GM12878 (cell line): ENCODE measurements around the gene SLC35C1. TPM values are rescaled to one million over a fixed set of nuclear protein-coding genes. Genes with fewer than 3 reads are reported as not detected.

Experiments used
- ATAC-seq: fragments of 200-7000 bp; cut with Tn5 transposase; 3 replicates; pipeline ENCODE4 v1.9.1; 2020; ENCODE audit warnings: mild to moderate bottlenecking, moderate library complexity
- BruUV-seq: library from RNA; stranded (reverse); fragments of 400-500 nt; replicated peaks from 2 replicates; lab custom pipeline; 2021; lab: Mats Ljungman, UMichigan
- CTCF ChIA-PET: fragments of 300-600 bp; sonication (Branson Sonifier 250); formaldehyde crosslinking; extraction: SDS; loops from one replicate; lab custom pipeline; 2021; ENCODE audit warnings: inconsistent platforms; lab: Yijun Ruan, JAX
- POLR2A ChIA-PET: fragments of 350-600 bp; formaldehyde crosslinking; extraction: SDS; loops from one replicate; lab custom pipeline; 2021; ENCODE audit warnings: inconsistent platforms; lab: Charles Lee
- RAD21 ChIA-PET: fragments of 300-600 bp; sonication (Branson Sonifier 250); formaldehyde crosslinking; loops from one replicate; lab custom pipeline; 2023; ENCODE audit warnings: antibody characterized with exemption; ENCODE audit not compliant: unreplicated experiment; lab: Charles Lee
- SMC1A ChIA-PET: fragments of 300-600 bp; sonication (Branson Sonifier 250); formaldehyde crosslinking; loops from one replicate; lab custom pipeline; 2023; ENCODE audit not compliant: unreplicated experiment, uncharacterized antibody; lab: Charles Lee
- DNase-seq: peaks from one replicate; pipeline ENCODE4 v3.0.0-alpha.2; 2011; ENCODE audit warnings: low read depth, low spot score
- FAIRE-seq: peaks from 3 replicates; lab custom pipeline; 2011; peaks lifted over from hg19 to GRCh38; lab: Jason Lieb, UNC
- H2AFZ ChIP-seq: 2 replicates; pipeline ENCODE4 v1.6.0; 2011; ENCODE audit warnings: low read depth, low read length, control low read depth; ENCODE audit not compliant: control insufficient read depth
- H3K27ac ChIP-seq: 2 replicates; pipeline ENCODE4 v1.5.1; 2011; ENCODE audit warnings: control low read depth; ENCODE audit not compliant: control insufficient read depth, insufficient read depth
- H3K27me3 ChIP-seq, 2 experiments: replicated peaks in 1 of 2; 2 replicates each; pipeline versions ENCODE4 v1.6.0 to v1.6.1; 2011; ENCODE audit warnings: low read length in 1 of 2; ENCODE audit not compliant: control insufficient read depth in 2 of 2, insufficient read depth in 2 of 2
- H3K36me3 ChIP-seq, 2 experiments: 2 replicates each; pipeline ENCODE4 v1.5.1; 2011; ENCODE audit warnings: low read length in 1 of 2; ENCODE audit not compliant: control insufficient read depth in 2 of 2, insufficient read depth in 2 of 2
- H3K4me1 ChIP-seq: 2 replicates; pipeline ENCODE4 v1.6.1; 2011; ENCODE audit warnings: mild to moderate bottlenecking, low read length, moderate library complexity, mixed read lengths; ENCODE audit not compliant: control insufficient read depth, insufficient read depth
- H3K4me2 ChIP-seq: 2 replicates; pipeline ENCODE4 v1.6.0; 2011; ENCODE audit warnings: control low read depth; ENCODE audit not compliant: control insufficient read depth, insufficient read depth
- H3K4me3 ChIP-seq: fragments of 200-600 bp; sonication (generic); 2 replicates; pipeline ENCODE4 v1.5.1; 2016
- H3K79me2 ChIP-seq: 2 replicates; pipeline ENCODE4 v1.6.0; 2011; ENCODE audit warnings: low read length; ENCODE audit not compliant: control insufficient read depth, insufficient read depth
- H3K9ac ChIP-seq: 2 replicates; pipeline ENCODE4 v1.8.0; 2011; ENCODE audit warnings: low read length, control low read depth, mixed read lengths; ENCODE audit not compliant: control insufficient read depth, insufficient read depth
- H3K9me3 ChIP-seq: replicated peaks from 3 replicates; pipeline ENCODE4 v1.5.1; 2011; ENCODE audit warnings: mild to moderate bottlenecking, low read length; ENCODE audit not compliant: control insufficient read depth, insufficient read depth
- H4K20me1 ChIP-seq: 2 replicates; pipeline ENCODE4 v1.6.0; 2011; ENCODE audit not compliant: control insufficient read depth, insufficient read depth
- CHD4 ChIP-seq: fragments of 200-600 bp; sonication (generic); IDR thresholded peaks from 2 replicates; pipeline ENCODE4 v1.6.1; 2016; ENCODE audit warnings: mild to moderate bottlenecking
- EP300 ChIP-seq, 2 experiments: fragments of 150-350 bp in 1 of 2; IDR thresholded peaks; 2 replicates each; pipeline ENCODE4 v1.6.1; 2011 to 2012; ENCODE audit warnings: low read depth in 2 of 2, low read length in 2 of 2, borderline replicate concordance in 1 of 2, improper control_type of control experiment in 1 of 2, inconsistent platforms in 1 of 2; ENCODE audit not compliant: control insufficient read depth in 1 of 2
- NKRF ChIP-seq: fragments of 450-650 bp; conservative IDR thresholded peaks from 2 replicates; pipeline ENCODE4 v1.6.1; 2017; ENCODE audit warnings: mild to moderate bottlenecking, moderate library complexity
- NRF1 ChIP-seq: conservative IDR thresholded peaks from 2 replicates; pipeline ENCODE4 v1.6.1; 2011; ENCODE audit warnings: mild to moderate bottlenecking, low read depth, low read length, improper control_type of control experiment
- PML ChIP-seq: IDR thresholded peaks from 2 replicates; pipeline ENCODE4 v1.6.1; 2012; ENCODE audit warnings: low read length, inconsistent platforms
- POLR2AphosphoS2 ChIP-seq: IDR thresholded peaks from 2 replicates; pipeline ENCODE4 v1.6.1; 2011; ENCODE audit warnings: low read depth, mild to moderate bottlenecking, low read length, improper control_type of control experiment, moderate library complexity
- RUNX3 ChIP-seq: IDR thresholded peaks from 2 replicates; pipeline ENCODE4 v1.6.1; 2012; ENCODE audit warnings: low read length, inconsistent platforms
- SUZ12 ChIP-seq: fragments of 200-600 bp; sonication (generic); IDR thresholded peaks from one replicate; pipeline ENCODE4 v1.6.1; 2018; ENCODE audit warnings: antibody characterized with exemption, mild to moderate bottlenecking; ENCODE audit not compliant: unreplicated experiment
- ZNF384 ChIP-seq: IDR thresholded peaks from 2 replicates; pipeline ENCODE4 v1.6.1; 2012; ENCODE audit warnings: low read depth, mild to moderate bottlenecking, low read length, improper control_type of control experiment, borderline replicate concordance
- WGBS: methylation state at CpG from one replicate; pipeline ENCODE4 v1.1.6; 2016; ENCODE audit warnings: low lambda C conversion rate; ENCODE audit not compliant: insufficient replicate concordance, insufficient coverage; ENCODE audit errors: missing lambda C conversion rate; 5-methylcytosine and 5-hydroxymethylcytosine counted together
- in situ Hi-C: fragments of 300-500 bp; cut with MboI; formaldehyde crosslinking; loops from 9 replicates; pipeline ENCODE4 v1.14.3; 2018; ENCODE audit warnings: mixed read lengths
- intact Hi-C: fragments of 100-400 bp; cut with micrococcal nuclease; formaldehyde crosslinking; loops from one replicate; pipeline ENCODE4 v1.14.2; 2022; ENCODE audit not compliant: unreplicated experiment
- polyA plus RNA-seq, 11 experiments: library from polyadenylated mRNA; depleted of rRNA in 4 of 11; unstranded in 6 of 11; stranded (reverse) in 5 of 11; fragments of >200 nt; fragmentation: Nextera tagmentation in 4 of 11; fragmentation: Illumina TruSeq in 1 of 11; extraction: Ambion mirVana in 4 of 11; extraction: Trizol in 1 of 11; gene quantifications; 1 replicate in 1 of 11; 2 replicates in 10 of 11; pipeline versions ENCODE4 v1.2.1 to v1.2.3, GENCODE V29; 2011 to 2016; ENCODE audit warnings: inconsistent platforms in 2 of 11, missing spikeins in 2 of 11, low read depth in 1 of 11
- total RNA-seq, 4 experiments: library from RNA; depleted of rRNA in 3 of 4; stranded (reverse); fragments of >200 nt in 3 of 4; fragmentation: Illumina TruSeq in 1 of 4; extraction: Trizol in 1 of 4; gene quantifications; 2 replicates each; pipeline versions ENCODE4 v1.2.1 to v1.2.3, GENCODE V29; 2013 to 2021
- TF ChIP-seq, protein P1 (sequence below): IDR thresholded peaks from 2 replicates; pipeline ENCODE4 v1.6.1; 2012; ENCODE audit warnings: improper control_type of control experiment, low read depth, low read length; ENCODE audit not compliant: insufficient replicate concordance
- TF ChIP-seq, protein P2 (sequence below): IDR thresholded peaks from 2 replicates; pipeline ENCODE4 v1.6.1; 2011; ENCODE audit warnings: borderline replicate concordance, low read depth, mild to moderate bottlenecking, moderate library complexity, mixed read lengths, low read length; ENCODE audit not compliant: insufficient read depth; ENCODE audit errors: extremely low read length
- TF ChIP-seq, protein P3 (sequence below): fragments of 450-650 bp; IDR thresholded peaks from 2 replicates; pipeline ENCODE4 v1.6.1; 2014; ENCODE audit warnings: mild to moderate bottlenecking

SLC35C1 gene
- total and polyA plus RNA-seq, 10 of the 15 experiments (the other 5 are each of a cell fraction or from before 2014, with no cell fraction given), result 0.55 to 9.7 (median 4.3) TPM

DNA sequence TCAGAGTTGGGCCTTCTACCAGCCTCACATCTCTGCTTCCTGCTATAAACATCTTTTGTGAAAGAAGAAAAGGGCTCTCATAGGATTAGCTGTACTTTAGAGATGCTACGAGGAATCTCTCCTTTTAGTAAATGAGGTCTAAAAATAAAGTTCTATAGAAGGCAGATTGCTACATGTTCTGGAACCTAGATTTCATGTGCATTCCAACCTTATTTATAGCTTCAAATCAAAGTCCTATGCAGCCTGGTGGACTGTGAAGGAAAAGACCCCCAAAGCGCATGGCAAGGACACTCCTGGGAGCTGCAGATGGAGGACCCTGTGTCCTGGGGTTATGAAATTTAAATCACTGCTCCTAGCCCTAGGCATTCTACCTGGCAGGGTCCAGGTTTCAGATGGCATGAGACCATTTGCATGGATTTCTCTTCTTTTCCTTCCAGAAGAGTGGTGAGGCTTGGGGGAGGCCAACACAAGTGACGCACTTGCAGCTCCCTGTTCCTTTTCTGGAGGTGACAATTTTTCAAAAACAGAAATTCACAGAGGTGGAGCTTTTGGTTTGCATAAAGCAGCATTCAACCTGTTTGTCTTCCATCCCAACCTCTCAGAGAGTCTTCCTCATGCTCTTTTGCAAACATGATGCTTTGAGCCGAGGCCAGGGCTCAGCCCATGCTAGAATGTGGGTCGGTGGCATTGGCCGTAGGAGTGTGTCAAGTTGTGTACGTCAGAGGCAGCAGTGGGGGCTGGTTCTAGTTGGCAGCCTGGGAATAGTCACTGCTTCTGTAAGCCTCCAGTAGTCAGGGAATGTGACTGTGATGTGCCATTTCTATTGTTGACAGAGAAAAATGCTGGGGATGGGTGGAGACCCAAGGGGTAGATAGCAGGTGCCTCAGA is 48.6 kb downstream of the SLC35C1 start:
- Histone ChIP-seq H3K27ac (no peak overlapping the region), H3K36me3 (peaks cover 0 to 5% of the 10 kb centered on the region in 2 experiments; a peak in 3 of 4 replicates), H2AFZ (no peak overlapping the region), H3K79me2 (peaks cover 10% of the 10 kb centered on the region), H3K4me2 (peak overlapping the region; percentile 10), H3K9ac (no peak overlapping the region), H3K27me3 (no peaks in the 10 kb centered on the region), H3K4me3 (no peak overlapping the region), H3K4me1 (peaks cover 16% of the 10 kb centered on the region), H4K20me1 (peaks cover 8% of the 10 kb centered on the region), H3K9me3 (no peaks in the 10 kb centered on the region)
- 75% methylated on average over 7 of the region's 7 CpGs for WGBS
- no TSS peak for BruUV-seq
- ChIA-PET CTCF (interaction anchor here (0.7 to 3.8 kb wide), 5 partner anchors 37 to 86 kb away, joined by 3 to 25 read pairs (median 3); no protein-coding TSS in a partner anchor), POLR2A (no interaction called here), RAD21 (interaction anchor here (0.5 to 1.5 kb wide), 3 partner anchors 13 to 82 kb away, joined by 3 to 8 read pairs (median 3); no protein-coding TSS in a partner anchor), SMC1A (interaction anchor here (0.6 to 1.2 kb wide), 3 partner anchors 22 to 397 kb away, joined by 3 to 4 read pairs (median 3); no protein-coding TSS in a partner anchor)
- FAIRE-seq, result no peak
- no peak for DNase-seq
- intact Hi-C loops, result no loop called here
- in situ Hi-C loops, result no loop called here
- no peak for ATAC-seq
- no peak for TF ChIP-seq NRF1
- TF ChIP-seq SUZ12, result no peak
- TF ChIP-seq NKRF, result no peak
- no peak for TF ChIP-seq RUNX3
- TF ChIP-seq ZNF384, result no peak
- no peak for TF ChIP-seq POLR2AphosphoS2
- TF ChIP-seq, protein P1, sequence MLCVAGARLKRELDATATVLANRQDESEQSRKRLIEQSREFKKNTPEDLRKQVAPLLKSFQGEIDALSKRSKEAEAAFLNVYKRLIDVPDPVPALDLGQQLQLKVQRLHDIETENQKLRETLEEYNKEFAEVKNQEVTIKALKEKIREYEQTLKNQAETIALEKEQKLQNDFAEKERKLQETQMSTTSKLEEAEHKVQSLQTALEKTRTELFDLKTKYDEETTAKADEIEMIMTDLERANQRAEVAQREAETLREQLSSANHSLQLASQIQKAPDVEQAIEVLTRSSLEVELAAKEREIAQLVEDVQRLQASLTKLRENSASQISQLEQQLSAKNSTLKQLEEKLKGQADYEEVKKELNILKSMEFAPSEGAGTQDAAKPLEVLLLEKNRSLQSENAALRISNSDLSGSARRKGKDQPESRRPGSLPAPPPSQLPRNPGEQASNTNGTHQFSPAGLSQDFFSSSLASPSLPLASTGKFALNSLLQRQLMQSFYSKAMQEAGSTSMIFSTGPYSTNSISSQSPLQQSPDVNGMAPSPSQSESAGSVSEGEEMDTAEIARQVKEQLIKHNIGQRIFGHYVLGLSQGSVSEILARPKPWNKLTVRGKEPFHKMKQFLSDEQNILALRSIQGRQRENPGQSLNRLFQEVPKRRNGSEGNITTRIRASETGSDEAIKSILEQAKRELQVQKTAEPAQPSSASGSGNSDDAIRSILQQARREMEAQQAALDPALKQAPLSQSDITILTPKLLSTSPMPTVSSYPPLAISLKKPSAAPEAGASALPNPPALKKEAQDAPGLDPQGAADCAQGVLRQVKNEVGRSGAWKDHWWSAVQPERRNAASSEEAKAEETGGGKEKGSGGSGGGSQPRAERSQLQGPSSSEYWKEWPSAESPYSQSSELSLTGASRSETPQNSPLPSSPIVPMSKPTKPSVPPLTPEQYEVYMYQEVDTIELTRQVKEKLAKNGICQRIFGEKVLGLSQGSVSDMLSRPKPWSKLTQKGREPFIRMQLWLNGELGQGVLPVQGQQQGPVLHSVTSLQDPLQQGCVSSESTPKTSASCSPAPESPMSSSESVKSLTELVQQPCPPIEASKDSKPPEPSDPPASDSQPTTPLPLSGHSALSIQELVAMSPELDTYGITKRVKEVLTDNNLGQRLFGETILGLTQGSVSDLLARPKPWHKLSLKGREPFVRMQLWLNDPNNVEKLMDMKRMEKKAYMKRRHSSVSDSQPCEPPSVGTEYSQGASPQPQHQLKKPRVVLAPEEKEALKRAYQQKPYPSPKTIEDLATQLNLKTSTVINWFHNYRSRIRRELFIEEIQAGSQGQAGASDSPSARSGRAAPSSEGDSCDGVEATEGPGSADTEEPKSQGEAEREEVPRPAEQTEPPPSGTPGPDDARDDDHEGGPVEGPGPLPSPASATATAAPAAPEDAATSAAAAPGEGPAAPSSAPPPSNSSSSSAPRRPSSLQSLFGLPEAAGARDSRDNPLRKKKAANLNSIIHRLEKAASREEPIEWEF, result no peak
- no peak for TF ChIP-seq PML
- no peak for TF ChIP-seq CHD4
- TF ChIP-seq, protein P2, sequence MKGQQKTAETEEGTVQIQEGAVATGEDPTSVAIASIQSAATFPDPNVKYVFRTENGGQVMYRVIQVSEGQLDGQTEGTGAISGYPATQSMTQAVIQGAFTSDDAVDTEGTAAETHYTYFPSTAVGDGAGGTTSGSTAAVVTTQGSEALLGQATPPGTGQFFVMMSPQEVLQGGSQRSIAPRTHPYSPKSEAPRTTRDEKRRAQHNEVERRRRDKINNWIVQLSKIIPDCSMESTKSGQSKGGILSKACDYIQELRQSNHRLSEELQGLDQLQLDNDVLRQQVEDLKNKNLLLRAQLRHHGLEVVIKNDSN, result no peak
- TF ChIP-seq, protein P3, sequence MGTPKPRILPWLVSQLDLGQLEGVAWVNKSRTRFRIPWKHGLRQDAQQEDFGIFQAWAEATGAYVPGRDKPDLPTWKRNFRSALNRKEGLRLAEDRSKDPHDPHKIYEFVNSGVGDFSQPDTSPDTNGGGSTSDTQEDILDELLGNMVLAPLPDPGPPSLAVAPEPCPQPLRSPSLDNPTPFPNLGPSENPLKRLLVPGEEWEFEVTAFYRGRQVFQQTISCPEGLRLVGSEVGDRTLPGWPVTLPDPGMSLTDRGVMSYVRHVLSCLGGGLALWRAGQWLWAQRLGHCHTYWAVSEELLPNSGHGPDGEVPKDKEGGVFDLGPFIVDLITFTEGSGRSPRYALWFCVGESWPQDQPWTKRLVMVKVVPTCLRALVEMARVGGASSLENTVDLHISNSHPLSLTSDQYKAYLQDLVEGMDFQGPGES, result no peak
- TF ChIP-seq EP300 (IDR thresholded peaks at IDR 0.05; ENCODE audit: borderline replicate concordance in 1 of 2, control insufficient read depth in 1 of 2, low read depth in 2 of 2, low read length in 2 of 2), result no peak
